ENCODE results near the gene GPS2. TPM values are rescaled to one million over a fixed set of nuclear protein-coding genes. Genes with fewer than 3 reads are reported as not detected.

Gene GPS2
- total and polyA plus RNA-seq, 2 experiments from 2014 or later: 83.4 to 122 TPM

DNA sequence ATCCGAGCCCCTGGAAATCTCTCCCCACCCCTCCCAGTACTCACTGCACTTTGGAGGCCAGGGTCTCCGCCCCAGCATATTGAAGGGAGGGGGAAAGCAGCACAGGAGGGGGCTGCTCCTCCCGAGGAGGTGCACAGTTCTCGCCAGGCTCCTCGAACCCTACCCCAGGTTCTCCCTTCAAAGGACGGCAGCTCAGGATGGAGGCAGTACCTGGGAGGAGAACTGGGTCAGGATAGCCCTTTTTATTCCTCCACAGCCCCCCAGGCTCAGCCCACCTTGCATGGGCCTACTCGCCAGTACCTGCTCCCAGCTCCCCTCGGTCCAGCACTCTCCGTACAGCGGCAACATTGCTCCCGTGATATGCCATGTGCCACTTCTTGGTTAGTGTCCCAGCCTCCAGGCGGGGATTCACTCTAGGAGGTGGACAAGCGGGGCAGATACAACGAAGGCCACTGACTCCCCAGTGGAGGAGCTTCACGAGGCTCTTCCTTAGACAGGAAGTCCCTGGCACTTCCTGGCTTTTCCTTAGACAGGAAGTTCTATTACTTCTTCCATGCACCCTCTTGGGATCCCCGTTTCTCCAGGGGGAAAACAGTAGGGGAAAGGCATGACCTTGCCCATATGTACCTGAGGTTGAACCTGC lies 2.1 kb upstream of the GPS2 start:
- Histone ChIP-seq H3K4me1 (ENCODE audit: insufficient read depth) (peaks cover 6% of the 10 kb centered on the region; the same call in 1 of the 2 replicates), H3K4me2 (no peak overlapping the region), H4K20me1 (replicated peaks; ENCODE audit: insufficient read depth) (peaks cover 13% of the 10 kb centered on the region), H3K27ac (ENCODE audit: low read depth) (no peak overlapping the region), H3K9me2 (ENCODE audit: insufficient read depth) (no peaks in the 10 kb centered on the region), H3K36me3 (ENCODE audit: insufficient read depth) (peaks cover 30% of the 10 kb centered on the region), H2AFZ (no peak overlapping the region), H3K4me3 (no peak overlapping the region), H3F3A (replicated peaks; ENCODE audit: low read depth) (peaks cover 46% of the 10 kb centered on the region), H3K27me3 (ENCODE audit: insufficient read depth) (no peaks in the 10 kb centered on the region), H3K79me2 (replicated peaks; ENCODE audit: insufficient read depth) (peaks cover 8% of the 10 kb centered on the region; the same call in 1 of the 2 replicates)
- DNase-seq (ENCODE audit: low spot score) (no peak), ATAC-seq (no peak)
- Mint-ChIP-seq H3K27me3 (ENCODE audit: insufficient read depth, low read depth, poor library complexity) (peaks cover 25% of the 10 kb centered on the region), H3K36me3 (ENCODE audit: low read depth) (peaks cover 77% of the 10 kb centered on the region), H3K4me3 (peak overlapping the region; percentile 42; the same call in 1 of the 3 replicates), H3K9me3 (no peaks in the 10 kb centered on the region), H3K27ac (no peak overlapping the region), H3K4me1 (peaks cover 25% of the 10 kb centered on the region)
- TF ChIP-seq POLR2AphosphoS5 (IDR thresholded peaks at IDR 0.05; ENCODE audit: low read depth) (no peak), EZH2phosphoT487 (IDR thresholded peaks at IDR 0.05; ENCODE audit: unreplicated experiment) (no peak), ZNF114 (CRISPR knock-in tag; IDR thresholded peaks at IDR 0.05) (no peak), ZNF331 (CRISPR knock-in tag; IDR thresholded peaks at IDR 0.05; ENCODE audit: low read depth) (no peak), CREB1 (CRISPR knock-in tag; IDR thresholded peaks at IDR 0.05; ENCODE audit: low read depth) (no peak), EZH2 (IDR thresholded peaks at IDR 0.05; ENCODE audit: low read depth, unreplicated experiment) (no peak), STAT1 (IDR thresholded peaks at IDR 0.05; ENCODE audit: unreplicated experiment) (no peak), JUNB (IDR thresholded peaks at IDR 0.05; ENCODE audit: unreplicated experiment) (no peak), NANOG (IDR thresholded peaks at IDR 0.05; ENCODE audit: borderline replicate concordance) (no peak)
- TF ChIP-seq, protein P1, sequence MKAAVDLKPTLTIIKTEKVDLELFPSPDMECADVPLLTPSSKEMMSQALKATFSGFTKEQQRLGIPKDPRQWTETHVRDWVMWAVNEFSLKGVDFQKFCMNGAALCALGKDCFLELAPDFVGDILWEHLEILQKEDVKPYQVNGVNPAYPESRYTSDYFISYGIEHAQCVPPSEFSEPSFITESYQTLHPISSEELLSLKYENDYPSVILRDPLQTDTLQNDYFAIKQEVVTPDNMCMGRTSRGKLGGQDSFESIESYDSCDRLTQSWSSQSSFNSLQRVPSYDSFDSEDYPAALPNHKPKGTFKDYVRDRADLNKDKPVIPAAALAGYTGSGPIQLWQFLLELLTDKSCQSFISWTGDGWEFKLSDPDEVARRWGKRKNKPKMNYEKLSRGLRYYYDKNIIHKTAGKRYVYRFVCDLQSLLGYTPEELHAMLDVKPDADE (IDR thresholded peaks at IDR 0.05): no peak
- TF ChIP-seq, protein P2, sequence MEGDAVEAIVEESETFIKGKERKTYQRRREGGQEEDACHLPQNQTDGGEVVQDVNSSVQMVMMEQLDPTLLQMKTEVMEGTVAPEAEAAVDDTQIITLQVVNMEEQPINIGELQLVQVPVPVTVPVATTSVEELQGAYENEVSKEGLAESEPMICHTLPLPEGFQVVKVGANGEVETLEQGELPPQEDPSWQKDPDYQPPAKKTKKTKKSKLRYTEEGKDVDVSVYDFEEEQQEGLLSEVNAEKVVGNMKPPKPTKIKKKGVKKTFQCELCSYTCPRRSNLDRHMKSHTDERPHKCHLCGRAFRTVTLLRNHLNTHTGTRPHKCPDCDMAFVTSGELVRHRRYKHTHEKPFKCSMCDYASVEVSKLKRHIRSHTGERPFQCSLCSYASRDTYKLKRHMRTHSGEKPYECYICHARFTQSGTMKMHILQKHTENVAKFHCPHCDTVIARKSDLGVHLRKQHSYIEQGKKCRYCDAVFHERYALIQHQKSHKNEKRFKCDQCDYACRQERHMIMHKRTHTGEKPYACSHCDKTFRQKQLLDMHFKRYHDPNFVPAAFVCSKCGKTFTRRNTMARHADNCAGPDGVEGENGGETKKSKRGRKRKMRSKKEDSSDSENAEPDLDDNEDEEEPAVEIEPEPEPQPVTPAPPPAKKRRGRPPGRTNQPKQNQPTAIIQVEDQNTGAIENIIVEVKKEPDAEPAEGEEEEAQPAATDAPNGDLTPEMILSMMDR (conservative IDR thresholded peaks at IDR 0.05; ENCODE audit: low read depth in 2 of 2): no peak
- TF ChIP-seq, protein P3, sequence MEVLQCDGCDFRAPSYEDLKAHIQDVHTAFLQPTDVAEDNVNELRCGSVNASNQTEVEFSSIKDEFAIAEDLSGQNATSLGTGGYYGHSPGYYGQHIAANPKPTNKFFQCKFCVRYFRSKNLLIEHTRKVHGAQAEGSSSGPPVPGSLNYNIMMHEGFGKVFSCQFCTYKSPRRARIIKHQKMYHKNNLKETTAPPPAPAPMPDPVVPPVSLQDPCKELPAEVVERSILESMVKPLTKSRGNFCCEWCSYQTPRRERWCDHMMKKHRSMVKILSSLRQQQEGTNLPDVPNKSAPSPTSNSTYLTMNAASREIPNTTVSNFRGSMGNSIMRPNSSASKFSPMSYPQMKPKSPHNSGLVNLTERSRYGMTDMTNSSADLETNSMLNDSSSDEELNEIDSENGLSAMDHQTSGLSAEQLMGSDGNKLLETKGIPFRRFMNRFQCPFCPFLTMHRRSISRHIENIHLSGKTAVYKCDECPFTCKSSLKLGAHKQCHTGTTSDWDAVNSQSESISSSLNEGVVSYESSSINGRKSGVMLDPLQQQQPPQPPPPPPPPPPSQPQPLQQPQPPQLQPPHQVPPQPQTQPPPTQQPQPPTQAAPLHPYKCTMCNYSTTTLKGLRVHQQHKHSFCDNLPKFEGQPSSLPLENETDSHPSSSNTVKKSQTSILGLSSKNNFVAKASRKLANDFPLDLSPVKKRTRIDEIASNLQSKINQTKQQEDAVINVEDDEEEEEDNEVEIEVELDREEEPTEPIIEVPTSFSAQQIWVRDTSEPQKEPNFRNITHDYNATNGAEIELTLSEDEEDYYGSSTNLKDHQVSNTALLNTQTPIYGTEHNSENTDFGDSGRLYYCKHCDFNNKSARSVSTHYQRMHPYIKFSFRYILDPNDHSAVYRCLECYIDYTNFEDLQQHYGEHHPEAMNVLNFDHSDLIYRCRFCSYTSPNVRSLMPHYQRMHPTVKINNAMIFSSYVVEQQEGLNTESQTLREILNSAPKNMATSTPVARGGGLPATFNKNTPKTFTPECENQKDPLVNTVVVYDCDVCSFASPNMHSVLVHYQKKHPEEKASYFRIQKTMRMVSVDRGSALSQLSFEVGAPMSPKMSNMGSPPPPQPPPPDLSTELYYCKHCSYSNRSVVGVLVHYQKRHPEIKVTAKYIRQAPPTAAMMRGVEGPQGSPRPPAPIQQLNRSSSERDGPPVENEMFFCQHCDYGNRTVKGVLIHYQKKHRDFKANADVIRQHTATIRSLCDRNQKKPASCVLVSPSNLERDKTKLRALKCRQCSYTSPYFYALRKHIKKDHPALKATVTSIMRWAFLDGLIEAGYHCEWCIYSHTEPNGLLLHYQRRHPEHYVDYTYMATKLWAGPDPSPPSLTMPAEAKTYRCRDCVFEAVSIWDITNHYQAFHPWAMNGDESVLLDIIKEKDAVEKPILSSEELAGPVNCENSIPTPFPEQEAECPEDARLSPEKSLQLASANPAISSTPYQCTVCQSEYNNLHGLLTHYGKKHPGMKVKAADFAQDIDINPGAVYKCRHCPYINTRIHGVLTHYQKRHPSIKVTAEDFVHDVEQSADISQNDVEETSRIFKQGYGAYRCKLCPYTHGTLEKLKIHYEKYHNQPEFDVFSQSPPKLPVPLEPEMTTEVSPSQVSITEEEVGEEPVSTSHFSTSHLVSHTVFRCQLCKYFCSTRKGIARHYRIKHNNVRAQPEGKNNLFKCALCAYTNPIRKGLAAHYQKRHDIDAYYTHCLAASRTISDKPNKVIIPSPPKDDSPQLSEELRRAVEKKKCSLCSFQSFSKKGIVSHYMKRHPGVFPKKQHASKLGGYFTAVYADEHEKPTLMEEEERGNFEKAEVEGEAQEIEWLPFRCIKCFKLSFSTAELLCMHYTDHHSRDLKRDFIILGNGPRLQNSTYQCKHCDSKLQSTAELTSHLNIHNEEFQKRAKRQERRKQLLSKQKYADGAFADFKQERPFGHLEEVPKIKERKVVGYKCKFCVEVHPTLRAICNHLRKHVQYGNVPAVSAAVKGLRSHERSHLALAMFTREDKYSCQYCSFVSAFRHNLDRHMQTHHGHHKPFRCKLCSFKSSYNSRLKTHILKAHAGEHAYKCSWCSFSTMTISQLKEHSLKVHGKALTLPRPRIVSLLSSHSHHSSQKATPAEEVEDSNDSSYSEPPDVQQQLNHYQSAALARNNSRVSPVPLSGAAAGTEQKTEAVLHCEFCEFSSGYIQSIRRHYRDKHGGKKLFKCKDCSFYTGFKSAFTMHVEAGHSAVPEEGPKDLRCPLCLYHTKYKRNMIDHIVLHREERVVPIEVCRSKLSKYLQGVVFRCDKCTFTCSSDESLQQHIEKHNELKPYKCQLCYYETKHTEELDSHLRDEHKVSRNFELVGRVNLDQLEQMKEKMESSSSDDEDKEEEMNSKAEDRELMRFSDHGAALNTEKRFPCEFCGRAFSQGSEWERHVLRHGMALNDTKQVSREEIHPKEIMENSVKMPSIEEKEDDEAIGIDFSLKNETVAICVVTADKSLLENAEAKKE (CRISPR knock-in tag; IDR thresholded peaks at IDR 0.05): no peak
